Muscle layer of colon (tissue), 2 donors: Measurements from ENCODE around the gene GARIN5B.
"Not testable (repeated sequence)": the region's sequence is repeated elsewhere in the genome, so short reads cannot be mapped to it uniquely, and the experiment has no call there.

ENCODE experiments used
- H3K27ac ChIP-seq: one replicate; pipeline ENCODE4 v1.7.0; 2013; ENCODE audit warnings: low read depth, mild to moderate bottlenecking, low read length, moderate library complexity
- H3K27me3 ChIP-seq, 2 donors: one replicate each; pipeline ENCODE4 v1.7.0; 2013; ENCODE audit warnings: low read length in 2 of 2, mild to moderate bottlenecking in 2 of 2; ENCODE audit not compliant: insufficient read depth in 2 of 2, control insufficient read depth in 1 of 2
- H3K36me3 ChIP-seq: one replicate; pipeline ENCODE4 v1.7.0; 2013; ENCODE audit warnings: mild to moderate bottlenecking, low read length; ENCODE audit not compliant: insufficient read depth
- H3K4me1 ChIP-seq: one replicate; pipeline ENCODE4 v1.7.0; 2013; ENCODE audit warnings: mild to moderate bottlenecking, low read length; ENCODE audit not compliant: insufficient read depth
- H3K4me3 ChIP-seq, 2 donors: one replicate each; pipeline ENCODE4 v1.7.0; 2013; ENCODE audit warnings: low read length in 2 of 2, low read depth in 1 of 2, mild to moderate bottlenecking in 1 of 2, moderate library complexity in 1 of 2
- H3K9ac ChIP-seq: one replicate; pipeline ENCODE4 v1.7.0; 2013; ENCODE audit warnings: low read length
- H3K9me3 ChIP-seq: one replicate; pipeline ENCODE4 v1.7.0; 2013; ENCODE audit warnings: mild to moderate bottlenecking, low read length
- donor health status: abdominal sarcoma.
- donor health status: Adenocarcinoma of cecum.

GARIN5B gene

GRCh38 chr19:55340784-55341147 lies 22.3 kb downstream of the GARIN5B start:
- peak overlapping the region; percentile 86 to 95 for H3K4me3 ChIP-seq
- H3K27me3 ChIP-seq = no peaks in the 10 kb centered on the region
- H3K27ac ChIP-seq = peak overlapping the region; percentile 76
- H3K4me1 ChIP-seq = peaks cover 19% of the 10 kb centered on the region
- H3K36me3 ChIP-seq = peaks cover 16% of the 10 kb centered on the region
- no peaks in the 10 kb centered on the region for H3K9me3 ChIP-seq
- peak overlapping the region; percentile 90 for H3K9ac ChIP-seq

- Histone ChIP-seq H3K4me1 (peaks cover 19% of the 10 kb centered on the region), H3K27ac (peak overlapping the region; percentile 76), H3K36me3 (peaks cover 16% of the 10 kb centered on the region), H3K9ac (peak overlapping the region; percentile 90), H3K4me3 (peak overlapping the region; percentile 86 to 95), H3K27me3 (no peaks in the 10 kb centered on the region), H3K9me3 (no peaks in the 10 kb centered on the region)
Measured at GRCh38 chr19:55339889-55340783, 22.9 kb downstream of the GARIN5B start.

- Histone ChIP-seq H3K4me3 (peak within 1 kb of the TSS; percentile 86 to 95), H3K27ac (peak within 1 kb of the TSS; percentile 76), H3K9ac (peak within 1 kb of the TSS; percentile 90), H3K36me3 (peaks cover 16% of the 10 kb centered on the region), H3K9me3 (no peaks in the 10 kb centered on the region), H3K27me3 (no peaks in the 10 kb centered on the region), H3K4me1 (peaks cover 19% of the 10 kb centered on the region)
Measured at GRCh38 chr19:55339105-55339888, 23.8 kb downstream of the GARIN5B start, which contains the start of gene KMT5C. TSS of gene KMT5C (plus strand) at chr19:55339876. CDS start at chr19:55341937, 2,061 bp downstream.

DNA sequence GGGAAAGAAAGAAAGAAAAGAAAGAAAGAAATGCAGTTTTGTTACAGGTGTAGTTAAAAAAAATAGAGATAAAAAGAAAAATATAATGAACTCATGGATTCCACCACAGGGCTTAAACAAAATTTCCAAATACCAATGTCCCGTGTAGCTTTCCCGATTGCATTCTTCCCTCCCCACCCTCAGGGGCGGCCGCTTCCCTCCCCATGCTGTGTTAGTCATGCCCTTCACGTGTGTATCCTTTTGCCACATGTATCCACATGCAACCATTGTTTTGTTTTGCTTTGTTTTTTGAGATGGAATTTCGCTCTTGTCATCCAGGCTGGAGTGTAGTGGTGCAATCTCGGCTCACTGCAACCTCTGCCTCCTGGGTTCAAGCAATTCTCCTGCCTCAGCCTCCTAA lies 27.0 kb downstream of the GARIN5B start:
- H3K4me1 ChIP-seq = peaks cover 14% of the 10 kb centered on the region
- no peak overlapping the region for H3K9ac ChIP-seq
- no peaks in the 10 kb centered on the region for H3K9me3 ChIP-seq
- H3K4me3 ChIP-seq = no peak overlapping the region
- H3K27ac ChIP-seq = no peak overlapping the region
- no peaks in the 10 kb centered on the region for H3K36me3 ChIP-seq
- H3K27me3 ChIP-seq = no peaks in the 10 kb centered on the region

DNA sequence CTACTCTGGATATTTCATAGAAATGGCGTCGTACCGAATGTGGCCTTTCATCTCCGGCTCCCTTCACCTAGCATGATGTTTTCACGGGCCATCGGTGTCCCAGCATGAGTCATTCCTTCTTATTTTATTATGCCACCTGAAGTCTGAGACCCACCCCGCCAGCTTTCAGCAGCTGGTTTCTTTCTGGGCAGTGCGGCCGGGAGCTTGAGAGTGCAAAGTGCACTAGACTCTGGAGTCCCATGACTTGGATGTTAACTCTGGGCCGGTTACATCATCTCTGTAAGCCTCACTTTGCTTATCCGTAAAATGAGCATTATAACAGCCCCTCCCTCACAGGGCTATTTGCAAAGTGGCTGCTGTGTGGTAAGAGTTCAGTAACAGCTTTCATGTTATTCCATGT lies 29.2 kb downstream of the GARIN5B start:
- H3K27ac ChIP-seq = no peak overlapping the region
- peaks cover 7% of the 10 kb centered on the region for H3K4me1 ChIP-seq
- H3K4me3 ChIP-seq = no peak overlapping the region
- no peak overlapping the region for H3K9ac ChIP-seq
- no peaks in the 10 kb centered on the region for H3K36me3 ChIP-seq
- H3K27me3 ChIP-seq = no peaks in the 10 kb centered on the region
- H3K9me3 ChIP-seq = no peaks in the 10 kb centered on the region

DNA sequence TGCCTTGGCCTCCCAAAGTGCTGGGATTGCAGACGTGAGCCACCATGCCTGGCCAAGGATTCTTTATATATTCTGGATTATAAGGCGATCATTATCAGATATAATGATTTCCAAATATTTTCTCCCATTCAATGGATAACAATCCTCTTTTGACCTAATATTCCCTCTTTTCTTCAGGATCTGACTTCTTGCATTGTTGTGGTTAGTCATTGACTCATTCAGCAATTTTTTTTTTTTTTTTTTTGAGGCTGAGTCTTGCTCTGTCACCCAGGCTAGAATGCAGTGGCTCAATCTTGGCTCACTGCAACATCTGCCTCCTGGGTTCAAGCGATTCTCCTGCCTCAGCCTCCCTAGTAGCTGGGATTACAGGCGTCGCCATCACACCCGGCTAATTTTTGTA lies 33.3 kb downstream of the GARIN5B start:
- H3K27me3 ChIP-seq, H3K9ac ChIP-seq, H3K4me3 ChIP-seq, H3K27ac ChIP-seq, H3K4me1 ChIP-seq, H3K9me3 ChIP-seq, H3K36me3 ChIP-seq: not testable (repeated sequence)

GRCh38 chr19:55328774-55329318 lies 34.2 kb downstream of the GARIN5B start:
- H3K4me1 ChIP-seq, H3K27me3 ChIP-seq, H3K36me3 ChIP-seq, H3K27ac ChIP-seq, H3K4me3 ChIP-seq, H3K9me3 ChIP-seq, H3K9ac ChIP-seq: not testable (repeated sequence)

- no peaks in the 10 kb centered on the region for H3K36me3 ChIP-seq
- no peaks in the 10 kb centered on the region for H3K9me3 ChIP-seq
- H3K27me3 ChIP-seq = peaks cover 0 to under 1% of the 10 kb centered on the region in 2 donors
- no peak within 1 kb of the TSS for H3K9ac ChIP-seq
- H3K4me1 ChIP-seq = no peaks in the 10 kb centered on the region
- H3K4me3 ChIP-seq = no peak within 1 kb of the TSS
- H3K27ac ChIP-seq = no peak within 1 kb of the TSS
Measured at GRCh38 chr19:55325172-55325571, 37.9 kb downstream of the GARIN5B start, which contains the start of gene TMEM150B. TSS of gene TMEM150B (minus strand) at chr19:55325341. CDS start at chr19:55321036, 4,305 bp downstream.

- peaks cover 0 to 5% of the 10 kb centered on the region in 2 donors for H3K27me3 ChIP-seq
- H3K27ac ChIP-seq = no peak overlapping the region
- no peaks in the 10 kb centered on the region for H3K9me3 ChIP-seq
- no peak overlapping the region for H3K9ac ChIP-seq
- no peaks in the 10 kb centered on the region for H3K4me1 ChIP-seq
- H3K4me3 ChIP-seq = no peak overlapping the region
- H3K36me3 ChIP-seq = no peaks in the 10 kb centered on the region
Measured at GRCh38 chr19:55324662-55325061, 38.4 kb downstream of the GARIN5B start.

GRCh38 chr19:55322204-55322885 lies 40.7 kb downstream of the GARIN5B start:
- Histone ChIP-seq H3K36me3 (no peaks in the 10 kb centered on the region), H3K27me3 (peaks cover 0 to 5% of the 10 kb centered on the region in 2 donors), H3K4me1 (no peaks in the 10 kb centered on the region), H3K9ac (no peak overlapping the region), H3K4me3 (no peak overlapping the region), H3K27ac (no peak overlapping the region), H3K9me3 (no peaks in the 10 kb centered on the region)
